Transverse colon (tissue), 4 donors: Measurements from ENCODE around the gene TRABD.
"Not testable (repeated sequence)": the region's sequence is repeated elsewhere in the genome, so short reads cannot be mapped to it uniquely, and the experiment has no call there.

Experiments used
- EP300 ChIP-seq: sonication (generic); formaldehyde crosslinking; IDR thresholded peaks from one replicate; pipeline ENCODE4 v1.6.1; 2017; ENCODE audit warnings: antibody characterized with exemption, low read depth
- POLR2A ChIP-seq: fragments of 450-650 bp; IDR thresholded peaks from one replicate; pipeline ENCODE4 v1.6.1; 2016; ENCODE audit warnings: antibody characterized with exemption, mild to moderate bottlenecking, moderate library complexity
- POLR2AphosphoS5 ChIP-seq, 3 donors: sonication (generic); formaldehyde crosslinking; IDR thresholded peaks; one replicate each; pipeline ENCODE4 v1.6.1; 2016; ENCODE audit warnings: antibody characterized with exemption in 3 of 3
- TF ChIP-seq, protein P1 (sequence below), 5 experiments: fragments of 200-600 bp in 3 of 5; fragments of 450-650 bp in 2 of 5; sonication (generic) in 3 of 5; IDR thresholded peaks; 1 replicate in 2 of 5; 2 replicates in 3 of 5; pipeline ENCODE4 v1.5.1; 2016 to 2017; ENCODE audit warnings: antibody characterized with exemption in 5 of 5, inconsistent platforms in 3 of 5, mild to moderate bottlenecking in 2 of 5, moderate library complexity in 1 of 5

DNA sequence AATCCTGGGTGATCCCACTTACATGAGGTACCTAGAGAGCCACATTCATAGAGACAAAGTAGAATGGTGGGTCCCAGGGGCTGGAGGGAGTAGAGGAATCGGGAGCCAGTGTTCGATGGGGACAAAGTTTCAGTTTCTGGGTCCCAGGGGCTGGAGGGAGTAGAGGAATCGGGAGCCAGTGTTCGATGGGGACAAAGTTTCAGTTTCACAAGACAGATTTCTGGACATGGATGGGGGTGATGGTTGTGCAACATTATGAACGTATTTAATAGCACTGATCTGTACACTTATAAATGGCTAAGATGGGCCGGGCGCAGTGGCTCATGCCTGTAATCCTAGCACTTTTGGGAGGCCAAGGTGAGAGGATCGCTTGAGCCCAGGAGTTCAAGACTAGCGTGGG is 19.3 kb downstream of the TRABD start:
- not testable (repeated sequence) for TF ChIP-seq POLR2A; POLR2AphosphoS5 (IDR thresholded peaks at IDR 0.05); EP300
- TF ChIP-seq, protein P1, sequence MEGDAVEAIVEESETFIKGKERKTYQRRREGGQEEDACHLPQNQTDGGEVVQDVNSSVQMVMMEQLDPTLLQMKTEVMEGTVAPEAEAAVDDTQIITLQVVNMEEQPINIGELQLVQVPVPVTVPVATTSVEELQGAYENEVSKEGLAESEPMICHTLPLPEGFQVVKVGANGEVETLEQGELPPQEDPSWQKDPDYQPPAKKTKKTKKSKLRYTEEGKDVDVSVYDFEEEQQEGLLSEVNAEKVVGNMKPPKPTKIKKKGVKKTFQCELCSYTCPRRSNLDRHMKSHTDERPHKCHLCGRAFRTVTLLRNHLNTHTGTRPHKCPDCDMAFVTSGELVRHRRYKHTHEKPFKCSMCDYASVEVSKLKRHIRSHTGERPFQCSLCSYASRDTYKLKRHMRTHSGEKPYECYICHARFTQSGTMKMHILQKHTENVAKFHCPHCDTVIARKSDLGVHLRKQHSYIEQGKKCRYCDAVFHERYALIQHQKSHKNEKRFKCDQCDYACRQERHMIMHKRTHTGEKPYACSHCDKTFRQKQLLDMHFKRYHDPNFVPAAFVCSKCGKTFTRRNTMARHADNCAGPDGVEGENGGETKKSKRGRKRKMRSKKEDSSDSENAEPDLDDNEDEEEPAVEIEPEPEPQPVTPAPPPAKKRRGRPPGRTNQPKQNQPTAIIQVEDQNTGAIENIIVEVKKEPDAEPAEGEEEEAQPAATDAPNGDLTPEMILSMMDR (IDR thresholded peaks at IDR 0.05): not testable (repeated sequence)
